ENCODE measurements around the gene ZFHX3. TPM values are rescaled to one million over a fixed set of nuclear protein-coding genes. Genes with fewer than 3 reads are reported as not detected.

Gene ZFHX3
- total and polyA plus RNA-seq, 4 donors: 2.6 to 32.7 (median 14.7) TPM

DNA sequence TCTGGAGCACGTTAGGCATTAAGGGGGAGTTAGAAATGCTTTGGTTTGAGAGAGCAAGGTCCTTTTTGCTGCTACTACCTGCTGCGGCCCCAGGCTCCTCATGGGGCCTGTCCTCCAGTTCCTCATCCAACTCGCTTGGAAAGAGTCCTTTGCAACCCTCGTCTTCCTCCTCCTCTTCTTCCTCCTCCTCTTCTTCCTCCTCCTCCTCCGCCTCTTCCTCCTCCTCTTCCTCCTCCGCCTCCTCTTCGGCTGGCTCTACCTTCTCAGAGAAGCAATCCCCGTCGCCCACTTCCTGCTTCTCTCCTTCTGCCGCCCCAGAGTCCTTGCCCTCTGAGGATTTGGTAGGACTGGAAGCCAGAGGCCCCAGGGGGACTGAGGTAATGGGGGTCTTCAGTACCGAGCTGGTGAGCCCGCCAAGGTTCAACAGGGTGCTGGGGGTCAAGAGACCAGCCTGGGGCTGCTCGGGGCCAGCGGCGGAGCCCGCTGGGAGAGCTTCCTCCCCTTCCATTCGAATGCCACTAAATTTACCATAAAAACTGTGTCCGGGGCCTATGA, 89.3 kb downstream of the ZFHX3 start:
- no peak for DNase-seq
- no peak for ATAC-seq (ENCODE audit: insufficient read depth, low FRiP score)
- Histone ChIP-seq H3K4me3 (no peak overlapping the region), H3K27me3 (ENCODE audit: control insufficient read depth in 3 of 3, insufficient read depth in 3 of 3, low read length in 2 of 3) (no peaks in the 10 kb centered on the region), H3K27ac (ENCODE audit: low read depth in 1 of 2, low read length in 1 of 2) (no peak overlapping the region), H3K9ac (ENCODE audit: insufficient read depth in 1 of 2, low read length in 2 of 2) (no peak overlapping the region), H3K36me3 (ENCODE audit: control insufficient read depth in 4 of 4, insufficient read depth in 4 of 4, low read length in 4 of 4) (peaks cover 0 to 20% (median 13%) of the 10 kb centered on the region in 4 donors), H3K9me3 (ENCODE audit: control insufficient read depth in 4 of 4, insufficient read depth in 3 of 4, low read length in 3 of 4) (no peaks in the 10 kb centered on the region), H3K4me1 (ENCODE audit: control insufficient read depth in 5 of 5, insufficient read depth in 5 of 5, low read length in 5 of 5) (peaks cover 0 to 1% (median 0%) of the 10 kb centered on the region in 5 donors)
- TF ChIP-seq, protein P1, sequence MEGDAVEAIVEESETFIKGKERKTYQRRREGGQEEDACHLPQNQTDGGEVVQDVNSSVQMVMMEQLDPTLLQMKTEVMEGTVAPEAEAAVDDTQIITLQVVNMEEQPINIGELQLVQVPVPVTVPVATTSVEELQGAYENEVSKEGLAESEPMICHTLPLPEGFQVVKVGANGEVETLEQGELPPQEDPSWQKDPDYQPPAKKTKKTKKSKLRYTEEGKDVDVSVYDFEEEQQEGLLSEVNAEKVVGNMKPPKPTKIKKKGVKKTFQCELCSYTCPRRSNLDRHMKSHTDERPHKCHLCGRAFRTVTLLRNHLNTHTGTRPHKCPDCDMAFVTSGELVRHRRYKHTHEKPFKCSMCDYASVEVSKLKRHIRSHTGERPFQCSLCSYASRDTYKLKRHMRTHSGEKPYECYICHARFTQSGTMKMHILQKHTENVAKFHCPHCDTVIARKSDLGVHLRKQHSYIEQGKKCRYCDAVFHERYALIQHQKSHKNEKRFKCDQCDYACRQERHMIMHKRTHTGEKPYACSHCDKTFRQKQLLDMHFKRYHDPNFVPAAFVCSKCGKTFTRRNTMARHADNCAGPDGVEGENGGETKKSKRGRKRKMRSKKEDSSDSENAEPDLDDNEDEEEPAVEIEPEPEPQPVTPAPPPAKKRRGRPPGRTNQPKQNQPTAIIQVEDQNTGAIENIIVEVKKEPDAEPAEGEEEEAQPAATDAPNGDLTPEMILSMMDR (IDR thresholded peaks at IDR 0.05; ENCODE audit: control extremely low read depth, extremely low read depth): no peak
- 91% methylated on average over 18 of the region's 18 CpGs for WGBS, 2 donors

DNA sequence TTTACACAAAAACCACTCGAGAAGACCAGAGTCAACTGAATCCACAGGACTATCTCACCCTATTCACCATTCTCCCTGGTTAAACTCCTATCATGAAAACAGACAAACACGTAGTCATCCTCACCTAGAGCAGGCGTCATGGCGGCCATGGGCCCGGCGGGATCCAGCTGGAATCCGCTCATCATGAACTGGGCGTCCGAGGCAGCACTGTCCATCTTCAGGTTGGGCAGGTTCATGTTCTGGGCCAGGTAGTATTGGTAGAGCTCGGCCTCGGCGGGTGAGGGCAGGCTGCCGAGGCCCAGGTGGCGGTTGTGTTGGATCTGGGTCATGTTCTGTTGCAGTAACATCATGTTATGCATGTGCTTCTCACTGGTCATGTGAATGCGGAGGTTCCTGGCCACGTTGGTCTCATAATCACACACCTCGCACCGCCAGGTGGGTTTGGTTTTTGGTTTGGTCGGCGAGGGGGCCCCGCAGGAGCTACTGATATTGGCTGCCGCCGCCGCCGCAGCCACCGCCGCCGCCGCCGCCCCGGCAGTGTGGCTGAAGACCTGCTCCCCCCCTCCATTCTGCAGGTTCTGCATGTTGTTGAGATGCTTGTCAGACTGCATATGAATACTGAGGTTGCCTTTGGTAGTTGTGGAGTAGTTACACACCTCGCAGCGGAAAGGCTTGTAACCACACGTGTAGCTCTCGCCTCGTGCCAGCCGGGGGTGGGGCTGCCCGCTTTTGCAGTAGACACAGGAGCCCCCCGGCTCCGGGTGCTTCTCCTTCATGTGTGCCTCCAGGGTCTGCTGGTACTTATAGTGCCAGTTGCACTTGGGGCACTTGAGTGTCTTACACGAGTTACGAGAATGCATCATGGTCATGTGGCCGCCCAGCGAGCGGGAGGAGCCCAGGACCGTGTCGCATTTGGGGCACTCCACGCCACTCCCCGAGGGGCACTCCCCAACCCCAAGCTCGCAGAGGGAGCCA, 90.3 kb downstream of the ZFHX3 start:
- TF ChIP-seq, protein P1 (IDR thresholded peaks at IDR 0.05; ENCODE audit: control extremely low read depth, extremely low read depth): no peak
- WGBS, 2 donors: 94 to 98% methylated on average over 50 of the region's 50 CpGs
- no peak for ATAC-seq (ENCODE audit: insufficient read depth, low FRiP score)
- Histone ChIP-seq H3K9ac (ENCODE audit: insufficient read depth in 1 of 2, low read length in 2 of 2) (no peak overlapping the region), H3K4me1 (ENCODE audit: control insufficient read depth in 5 of 5, insufficient read depth in 5 of 5, low read length in 5 of 5) (peaks cover 0 to 5% (median 0%) of the 10 kb centered on the region in 5 donors), H3K4me3 (no peak overlapping the region), H3K27ac (ENCODE audit: low read depth in 1 of 2, low read length in 1 of 2) (no peak overlapping the region), H3K9me3 (ENCODE audit: control insufficient read depth in 4 of 4, insufficient read depth in 3 of 4, low read length in 3 of 4) (no peaks in the 10 kb centered on the region), H3K27me3 (ENCODE audit: control insufficient read depth in 3 of 3, insufficient read depth in 3 of 3, low read length in 2 of 3) (no peaks in the 10 kb centered on the region), H3K36me3 (ENCODE audit: control insufficient read depth in 4 of 4, insufficient read depth in 4 of 4, low read length in 4 of 4) (peaks cover 0 to 20% (median 13%) of the 10 kb centered on the region in 4 donors)
- DNase-seq: no peak

DNA sequence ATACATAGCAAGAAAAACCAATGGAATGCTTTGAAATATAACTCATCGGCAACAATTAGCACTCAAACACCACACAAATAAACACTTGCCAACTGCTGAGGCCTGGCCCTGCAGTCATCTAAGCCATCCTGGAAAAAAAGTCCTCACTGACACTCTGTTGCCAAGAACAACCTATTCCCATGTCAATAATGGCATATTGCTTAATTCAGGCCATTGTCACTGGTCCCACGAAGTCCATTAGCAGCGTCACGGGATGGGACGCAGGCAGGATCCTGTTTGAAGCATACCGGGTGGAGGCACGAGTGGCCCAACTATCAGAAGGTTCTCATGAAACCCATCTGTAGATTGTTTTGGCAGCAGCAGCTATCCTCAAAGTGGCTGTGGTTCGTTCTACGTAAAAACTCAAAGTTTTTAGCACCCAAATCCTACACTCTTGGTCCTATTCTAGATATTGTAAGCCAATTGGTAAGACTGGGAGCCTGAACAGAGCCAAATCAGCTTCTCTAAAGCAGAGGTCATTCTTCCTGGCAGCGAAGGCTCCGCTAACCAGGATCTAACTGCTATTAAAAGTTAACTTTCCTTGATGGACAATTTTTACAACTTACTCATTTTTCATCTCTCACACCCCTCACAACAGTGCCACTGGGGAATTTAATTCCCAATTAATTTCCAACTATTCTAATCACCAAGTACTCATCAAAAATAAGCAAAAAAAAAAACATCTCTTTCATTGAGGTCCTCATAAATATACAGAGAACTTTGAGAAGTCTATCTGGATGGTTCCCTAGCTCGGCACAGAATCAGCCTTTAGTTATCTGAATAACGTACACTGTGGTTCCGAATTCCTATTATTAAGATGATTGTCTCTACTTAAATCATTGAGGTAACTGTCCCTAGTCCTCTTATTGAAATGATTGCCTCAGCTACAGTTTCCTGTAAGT, 91.5 kb downstream of the ZFHX3 start:
- Histone ChIP-seq H3K9ac (ENCODE audit: insufficient read depth in 1 of 2, low read length in 2 of 2) (no peak overlapping the region), H3K27ac (ENCODE audit: low read depth in 1 of 2, low read length in 1 of 2) (no peak overlapping the region), H3K36me3 (ENCODE audit: control insufficient read depth in 4 of 4, insufficient read depth in 4 of 4, low read length in 4 of 4) (peaks cover 0 to 20% (median 13%) of the 10 kb centered on the region in 4 donors), H3K9me3 (ENCODE audit: control insufficient read depth in 4 of 4, insufficient read depth in 3 of 4, low read length in 3 of 4) (no peaks in the 10 kb centered on the region), H3K27me3 (ENCODE audit: control insufficient read depth in 3 of 3, insufficient read depth in 3 of 3, low read length in 2 of 3) (no peaks in the 10 kb centered on the region), H3K4me1 (ENCODE audit: control insufficient read depth in 5 of 5, insufficient read depth in 5 of 5, low read length in 5 of 5) (peaks cover 0 to 7% (median 0%) of the 10 kb centered on the region in 5 donors), H3K4me3 (no peak overlapping the region)
- DNase-seq (no peak), ATAC-seq (ENCODE audit: insufficient read depth, low FRiP score) (no peak)
- WGBS, 2 donors: 94 to 95% methylated on average over 14 of the region's 14 CpGs
- TF ChIP-seq, protein P1 (IDR thresholded peaks at IDR 0.05; ENCODE audit: control extremely low read depth, extremely low read depth): no peak
